Activated T-cell treated with anti-CD3 and anti-CD28 coated beads for 4 hours (primary cell): Measurements from ENCODE around the gene NKD2.
"Not testable (repeated sequence)": the region's sequence is repeated elsewhere in the genome, so short reads cannot be mapped to it uniquely, and the experiment has no call there.

ENCODE experiments used
- DNase-seq: peaks from one replicate; pipeline ENCODE4 v3.0.0-alpha.2; 2020

The NKD2 gene

GRCh38 chr5:1075931-1076330 is 67.3 kb downstream of the NKD2 start:
- DNase-seq, result no peak

DNA sequence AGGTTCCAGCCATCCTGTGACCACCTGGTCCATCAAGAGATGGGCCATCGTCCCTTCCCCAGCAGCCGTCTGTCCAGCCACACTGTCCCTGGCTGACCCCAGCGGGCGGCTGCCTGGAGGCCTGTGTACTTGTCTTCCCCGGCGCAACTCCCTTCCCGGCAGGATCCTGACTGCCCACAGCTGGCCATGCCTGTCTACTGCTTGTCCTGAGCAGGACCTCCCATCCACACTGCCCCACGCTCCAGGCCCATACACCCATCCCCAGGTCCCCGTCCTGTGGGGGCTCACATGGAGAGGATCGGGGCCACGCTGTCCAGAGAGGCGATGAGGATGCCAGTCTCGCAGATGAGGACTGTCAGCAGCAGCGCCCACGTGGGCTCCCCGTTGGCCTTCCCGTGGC is 67.8 kb downstream of the NKD2 start:
- DNase-seq, result no peak

DNA sequence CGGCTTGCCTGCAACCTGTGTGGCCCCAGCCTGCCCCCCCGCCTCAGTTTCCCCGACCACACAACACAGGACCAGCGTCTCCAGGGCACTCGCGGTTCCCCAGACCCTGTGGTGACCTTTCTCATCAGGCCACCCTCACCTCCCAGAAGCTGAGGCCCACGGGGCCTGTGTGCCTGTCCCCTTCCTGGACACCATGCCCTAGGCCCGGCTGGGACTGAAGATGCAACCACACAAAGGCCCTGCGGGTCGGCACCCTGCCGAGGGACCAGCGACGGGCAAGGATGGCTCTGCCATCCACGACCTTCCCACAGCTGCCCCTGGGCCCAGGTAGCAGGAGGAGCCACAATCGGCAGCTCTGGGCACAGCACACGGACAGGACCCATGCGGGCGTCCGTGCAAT is 68.4 kb downstream of the NKD2 start:
- no peak for DNase-seq

DNA sequence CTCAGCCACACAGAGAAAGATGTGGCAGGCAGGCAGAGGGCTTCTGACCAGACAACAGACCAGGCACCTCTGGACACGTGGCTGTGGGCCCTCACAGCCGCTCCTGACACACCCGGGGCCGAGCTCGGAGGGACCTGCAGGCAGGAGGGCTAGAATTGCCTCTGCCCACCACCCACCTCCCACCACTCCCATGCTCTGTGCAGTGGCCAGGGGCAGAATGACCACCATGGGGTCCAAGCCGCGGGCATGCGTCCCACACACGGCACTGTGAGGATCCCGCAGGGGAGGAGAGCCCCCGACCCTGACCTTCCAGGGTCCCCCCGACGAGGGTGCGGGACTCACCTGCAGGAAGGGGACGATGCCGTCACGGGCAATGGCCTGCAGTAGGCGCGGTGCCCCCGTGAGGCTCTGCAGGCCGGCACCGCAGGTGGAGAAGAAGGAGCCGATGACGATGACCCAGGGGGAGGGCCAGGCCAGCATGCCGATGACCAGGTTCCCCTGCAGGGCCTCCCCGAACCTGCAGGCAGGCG is 69.0 kb downstream of the NKD2 start:
- no peak for DNase-seq

DNA sequence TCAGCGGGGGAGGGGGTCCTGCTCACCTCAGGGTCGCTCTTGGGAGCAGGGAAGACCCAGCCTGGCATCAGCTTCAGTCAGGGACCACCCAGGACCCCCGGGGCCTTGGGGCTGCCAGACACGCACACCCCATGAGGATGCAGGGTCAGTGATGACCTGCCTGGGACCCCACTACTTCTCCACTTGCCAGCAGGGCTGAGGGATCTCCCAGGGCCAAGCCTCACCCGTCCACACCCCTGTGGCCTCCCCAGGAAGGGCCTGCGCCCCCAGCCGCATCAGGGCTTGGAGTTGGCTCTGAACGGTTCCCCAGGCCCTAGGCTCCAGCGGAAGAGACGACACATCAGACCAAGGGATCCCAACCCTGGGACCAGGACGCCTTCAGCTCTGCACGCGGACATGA is 69.6 kb downstream of the NKD2 start:
- DNase-seq, result no peak

DNA sequence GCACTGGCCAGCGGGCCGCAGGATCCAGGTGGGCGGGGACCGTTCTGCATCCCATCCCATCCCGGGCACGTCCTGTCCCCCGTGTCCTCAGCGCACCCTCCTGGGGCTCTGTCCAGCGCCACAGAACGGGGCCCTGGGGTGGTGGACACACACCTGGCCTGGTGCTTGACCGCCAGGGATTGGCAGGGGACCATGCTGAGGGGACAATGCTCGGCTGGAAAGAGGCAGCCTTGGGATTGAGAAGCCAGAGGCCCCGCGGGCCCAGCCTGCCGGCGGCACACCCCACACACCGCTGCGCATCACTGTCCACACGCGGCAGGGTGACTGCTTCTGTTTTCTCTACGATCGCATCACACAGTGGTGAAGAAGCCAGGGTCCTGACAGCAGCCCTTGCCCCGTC is 70.2 kb downstream of the NKD2 start:
- DNase-seq, result no peak

GRCh38 chr5:1079486-1079885 is 70.9 kb downstream of the NKD2 start:
- no peak for DNase-seq

DNA sequence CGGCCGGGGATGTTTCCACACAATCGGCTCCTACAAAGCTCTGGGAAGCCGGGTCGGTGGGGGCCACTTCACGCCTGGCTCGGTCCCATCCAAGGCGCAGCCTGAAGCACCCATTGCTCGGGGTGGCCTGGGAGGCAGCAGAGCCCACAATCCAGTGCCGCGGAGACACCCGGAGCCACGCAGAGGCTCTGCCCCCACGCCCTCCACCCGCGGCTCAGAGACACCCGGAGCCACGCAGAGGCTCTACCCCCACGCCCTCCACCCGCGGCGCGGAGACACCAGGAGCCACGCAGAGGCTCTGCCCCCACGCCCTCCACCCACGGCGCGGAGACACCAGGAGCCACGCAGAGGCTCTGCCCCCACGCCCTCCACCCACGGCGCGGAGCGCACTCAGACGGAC is 71.4 kb downstream of the NKD2 start:
- no peak for DNase-seq

GRCh38 chr5:1080432-1080831 is 71.8 kb downstream of the NKD2 start:
- DNase-seq, result no peak

DNA sequence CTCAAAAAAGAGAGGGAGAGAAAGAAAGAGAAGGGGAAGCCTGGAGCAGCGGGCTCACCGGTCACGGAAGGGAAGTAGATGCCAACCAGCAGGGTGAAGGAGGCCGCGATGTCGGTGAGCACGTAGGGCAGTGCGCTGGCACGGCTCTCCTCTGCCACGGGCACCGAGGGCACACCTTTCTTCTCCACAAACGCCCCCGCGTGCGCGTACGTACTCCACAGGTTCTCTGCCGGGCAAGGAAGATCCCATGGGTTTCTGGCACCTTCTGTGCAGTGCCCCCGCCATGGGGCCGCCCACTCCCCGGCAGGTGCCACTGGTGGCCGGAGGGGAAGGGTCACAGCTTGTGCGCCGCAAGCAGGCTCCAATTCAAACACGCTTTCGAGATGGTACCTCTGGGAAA is 72.9 kb downstream of the NKD2 start:
- no peak for DNase-seq

DNA sequence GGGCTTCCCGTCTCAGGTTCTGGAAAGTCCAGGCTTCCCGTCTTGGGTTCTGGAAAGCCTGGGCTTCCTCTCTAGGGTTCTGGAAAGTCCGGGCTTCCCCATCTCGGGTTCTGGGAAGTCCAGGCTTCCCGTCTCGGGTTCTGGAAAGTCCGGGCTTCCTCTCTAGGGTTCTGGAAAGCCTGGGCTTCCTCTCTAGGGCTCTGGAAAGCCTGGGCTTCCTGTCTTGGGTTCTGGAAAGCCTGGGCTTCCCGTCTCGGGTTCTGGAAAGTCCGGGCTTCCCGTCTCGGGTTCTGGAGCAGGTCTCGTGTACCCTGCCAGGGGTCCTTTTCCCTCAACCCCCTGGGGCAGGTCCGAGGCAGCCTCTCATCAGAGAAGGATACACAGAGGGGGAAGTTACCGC is 74.4 kb downstream of the NKD2 start:
- DNase-seq, result not testable (repeated sequence)

DNA sequence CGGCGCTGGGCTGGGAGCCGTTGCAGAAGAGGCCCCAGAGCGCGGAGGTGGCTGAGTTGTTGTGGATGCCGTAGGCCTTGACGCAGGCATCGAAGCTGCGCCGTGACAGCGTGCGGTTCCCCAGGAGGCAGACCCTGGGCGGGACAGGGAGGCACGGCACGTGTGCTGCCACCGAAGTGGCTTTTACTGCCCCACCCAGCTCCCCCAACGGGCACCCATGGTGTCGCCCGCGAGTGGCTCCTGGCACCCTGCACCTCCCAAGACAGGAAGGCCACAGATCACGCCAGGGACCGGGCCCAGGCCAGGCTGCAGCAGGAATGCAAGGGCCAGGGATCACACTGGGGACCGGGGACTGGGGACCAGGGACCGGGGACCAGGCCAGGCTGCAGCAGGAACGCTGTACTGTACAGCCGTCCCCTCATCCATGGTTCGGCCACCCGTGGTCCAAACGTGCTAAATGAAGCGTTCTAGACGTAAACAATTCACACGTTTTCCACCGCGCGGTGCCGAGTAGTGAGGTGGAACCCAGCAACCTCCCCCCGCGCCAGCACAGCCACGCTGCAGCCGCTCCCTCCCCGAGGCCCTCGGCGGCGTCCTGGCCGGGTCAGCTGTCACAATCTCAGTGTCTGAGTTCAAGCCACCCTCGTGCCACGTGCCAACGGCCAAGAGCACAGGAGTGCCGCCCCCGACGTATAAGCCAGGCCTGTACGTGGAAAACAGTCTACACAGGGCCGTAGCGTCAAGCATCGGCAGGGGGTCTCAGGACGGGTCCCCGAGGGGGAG is 75.4 kb downstream of the NKD2 start:
- DNase-seq, result no peak

GRCh38 chr5:1085391-1085790 is 76.8 kb downstream of the NKD2 start:
- no peak for DNase-seq

DNA sequence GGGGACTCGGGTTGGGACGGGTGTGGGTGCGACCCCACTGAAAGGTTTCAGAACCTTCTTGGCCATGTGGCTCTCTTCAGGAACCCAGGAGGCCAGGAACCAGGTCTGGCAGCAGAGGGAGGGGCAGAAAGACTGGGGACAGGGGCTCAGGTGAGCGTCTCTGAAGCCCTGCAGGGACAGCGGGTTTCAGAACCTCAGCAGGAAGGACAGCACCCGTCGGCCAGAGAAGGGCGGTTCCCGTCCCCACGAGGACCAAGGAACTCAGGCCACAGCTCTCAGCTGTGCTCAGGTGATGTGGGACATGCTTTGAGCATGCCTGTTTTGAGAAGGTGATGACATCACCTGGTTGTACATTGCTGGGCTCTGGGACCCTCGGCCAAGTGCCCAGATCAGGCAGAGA is 77.5 kb downstream of the NKD2 start:
- DNase-seq, result no peak

DNA sequence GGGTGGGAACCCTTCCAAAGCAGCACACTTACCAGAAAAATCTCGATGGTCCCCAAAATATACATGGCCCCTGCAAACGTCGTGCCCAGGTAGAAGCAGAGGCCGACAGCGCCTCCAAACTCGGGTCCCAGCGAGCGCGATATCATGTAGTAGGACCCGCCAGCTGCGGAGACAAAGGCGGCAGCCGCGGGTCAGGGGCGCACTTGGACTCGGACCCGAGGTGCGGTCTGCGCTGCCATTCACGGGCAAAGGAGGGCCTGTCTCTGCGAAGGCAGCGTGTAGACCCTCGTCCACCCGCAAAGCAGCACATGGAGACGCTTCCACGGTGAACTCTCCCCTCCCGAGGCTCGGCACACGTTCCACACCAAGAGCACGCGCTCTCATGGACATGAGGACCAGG is 78.3 kb downstream of the NKD2 start:
- DNase-seq, result no peak

- DNase-seq, result no peak
These were observed 78.8 kb downstream of the NKD2 start for GRCh38 chr5:1087428-1087827.

DNA sequence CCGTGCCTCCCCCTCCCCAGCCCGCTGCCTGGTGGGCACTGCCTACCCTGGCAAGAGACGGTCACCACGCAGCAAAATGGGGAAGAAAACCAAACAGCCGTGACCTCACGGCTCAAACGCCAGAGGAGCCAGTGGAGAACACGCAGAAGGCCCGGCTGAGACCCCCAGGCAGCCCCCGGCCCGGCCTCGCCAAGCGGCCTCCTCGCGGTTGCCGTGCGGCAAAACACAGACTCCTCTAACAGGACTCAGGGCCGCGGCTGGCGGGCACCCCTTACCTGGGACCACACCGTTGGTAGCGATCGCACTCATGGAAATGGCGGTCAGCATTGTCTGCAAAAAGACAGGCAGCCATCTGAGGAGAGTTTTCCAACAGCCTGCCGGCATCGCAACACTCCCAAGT is 79.4 kb downstream of the NKD2 start:
- no peak for DNase-seq
